H1 (cell line): ENCODE measurements around the gene IL19. TPM values are rescaled to one million over a fixed set of nuclear protein-coding genes. Genes with fewer than 3 reads are reported as not detected.

Experiments
- ATF2 ChIP-seq: IDR thresholded peaks from 2 replicates; pipeline ENCODE4 v1.6.1; 2012; ENCODE audit warnings: low read length, inconsistent platforms
- CHD2 ChIP-seq: IDR thresholded peaks from 2 replicates; pipeline ENCODE4 v1.6.1; 2012; ENCODE audit warnings: low read length, improper control_type of control experiment
- CTCF ChIP-seq, 3 experiments: IDR thresholded peaks; 1 replicate in 2 of 3; 2 replicates in 1 of 3; pipeline versions ENCODE4 v1.5.1 to v1.6.1; 2011; ENCODE audit warnings: low read length in 3 of 3, mild to moderate bottlenecking in 3 of 3, inconsistent platforms in 2 of 3, low read depth in 1 of 3, moderate library complexity in 1 of 3; ENCODE audit not compliant: insufficient read depth in 1 of 3; ENCODE audit errors: control extremely low read depth in 1 of 3
- EZH2 ChIP-seq: fragments of 200-600 bp; sonication (generic); IDR thresholded peaks from 2 replicates; pipeline ENCODE4 v1.7.1; 2012; ENCODE audit warnings: low read depth, mild to moderate bottlenecking, moderate library complexity, low read length, inconsistent platforms; ENCODE audit not compliant: severe bottlenecking
- GABPA ChIP-seq: IDR thresholded peaks from 2 replicates; pipeline ENCODE4 v1.6.1; 2011; ENCODE audit warnings: mild to moderate bottlenecking, low read length, moderate library complexity, borderline replicate concordance; ENCODE audit not compliant: insufficient read depth
- HDAC2 ChIP-seq, 2 experiments: fragments of 300-600 bp in 1 of 2; sonication (generic) in 1 of 2; IDR thresholded peaks; 2 replicates each; pipeline ENCODE4 v1.6.1; 2011 to 2012; ENCODE audit warnings: low read depth in 2 of 2, low read length in 2 of 2, mild to moderate bottlenecking in 2 of 2, moderate library complexity in 2 of 2, borderline replicate concordance in 1 of 2, inconsistent platforms in 1 of 2
- HDAC6 ChIP-seq: IDR thresholded peaks from one replicate; pipeline ENCODE4 v1.7.1; 2012; ENCODE audit warnings: low read depth, mild to moderate bottlenecking, inconsistent platforms, low read length, moderate library complexity
- KDM1A ChIP-seq: fragments of 200-600, 300-600 bp; sonication (generic); IDR thresholded peaks from 2 replicates; pipeline ENCODE4 v1.7.1; 2016; ENCODE audit warnings: mild to moderate bottlenecking, low read length, borderline replicate concordance
- KDM5A ChIP-seq: fragments of 200-600 bp; IDR thresholded peaks from 2 replicates; pipeline ENCODE4 v1.7.1; 2012; ENCODE audit warnings: mild to moderate bottlenecking, low read length, inconsistent platforms, mixed read lengths
- PHF8 ChIP-seq: fragments of 200-600 bp; sonication (generic); conservative IDR thresholded peaks from 2 replicates; pipeline ENCODE4 v1.7.1; 2012; ENCODE audit warnings: low read depth, mild to moderate bottlenecking, inconsistent platforms, low read length, moderate library complexity
- POU5F1 ChIP-seq: IDR thresholded peaks from 2 replicates; pipeline ENCODE4 v1.6.1; 2011; ENCODE audit warnings: low read depth, mild to moderate bottlenecking, low read length, moderate library complexity
- RFX5 ChIP-seq: IDR thresholded peaks from 2 replicates; pipeline ENCODE4 v1.6.1; 2011; ENCODE audit warnings: low read depth, low read length, improper control_type of control experiment, borderline replicate concordance
- RXRA ChIP-seq: IDR thresholded peaks from 2 replicates; pipeline ENCODE4 v1.6.1; 2011; ENCODE audit warnings: low read depth, mild to moderate bottlenecking, low read length, moderate library complexity; ENCODE audit not compliant: insufficient read depth
- SRF ChIP-seq: IDR thresholded peaks from 2 replicates; pipeline ENCODE4 v1.6.1; 2011; ENCODE audit warnings: mild to moderate bottlenecking, low read depth, low read length, moderate library complexity
- TAF7 ChIP-seq: optimal IDR thresholded peaks from 2 replicates; pipeline ENCODE3; 2011; ENCODE audit warnings: low read depth, mild to moderate bottlenecking, inconsistent platforms, low read length, moderate library complexity, borderline replicate concordance
- TEAD4 ChIP-seq: IDR thresholded peaks from 2 replicates; pipeline ENCODE4 v1.6.1; 2012; ENCODE audit warnings: low read depth, low read length, inconsistent platforms, mixed read lengths
- USF2 ChIP-seq: IDR thresholded peaks from 2 replicates; pipeline ENCODE4 v1.6.1; 2011; ENCODE audit warnings: low read length, improper control_type of control experiment
- YY1 ChIP-seq: IDR thresholded peaks from 2 replicates; pipeline ENCODE4 v1.6.1; 2011; ENCODE audit warnings: low read depth, mild to moderate bottlenecking, low read length
- polyA plus RNA-seq, 7 experiments: library from polyadenylated mRNA; depleted of rRNA in 3 of 7; stranded (reverse) in 5 of 7; unstranded in 2 of 7; fragments of >200 nt in 5 of 7; fragments of 200-250 nt in 2 of 7; gene quantifications; 1 replicate in 5 of 7; 2 replicates in 1 of 7; 4 replicates in 1 of 7; pipeline versions ENCODE4 v1.2.1 to v1.2.3, GENCODE V29; 2011 to 2013; ENCODE audit warnings: missing spikeins in 2 of 7, mixed read lengths in 2 of 7
- total RNA-seq: library from RNA; stranded (reverse); fragmentation: NEBNext Ultra II Directional; extraction: Animal tissue kit (Norgen Biotek cat#: 25700); gene quantifications from 2 replicates; pipeline ENCODE4 v1.2.1, GENCODE V29; 2021

IL19 gene
- total and polyA plus RNA-seq, 2 of the 8 experiments (the other 6 are each of a cell fraction or from before 2014, with no cell fraction given) = not detected

GRCh38 chr1:206864939-206865671 is 94.5 kb downstream of the IL19 start, which contains the start of gene IL20 (continued):
- TF ChIP-seq CTCF (IDR thresholded peaks at IDR 0.05; ENCODE audit: control extremely low read depth in 1 of 3, insufficient read depth in 1 of 3, low read depth in 1 of 3, low read length in 3 of 3) (peak; percentile 93 to 99 (median 97)), TEAD4 (no peak), KDM1A (no peak), YY1 (peak; percentile 39; the same call in 1 of the 2 replicates), USF2 (no peak), ATF2 (no peak), KDM5A (no peak), CHD2 (no peak), GABPA (peak; percentile 32; the same call in 1 of the 2 replicates), RXRA (no peak), HDAC6 (no peak), SRF (no peak), HDAC2 (IDR thresholded peaks at IDR 0.05; ENCODE audit: borderline replicate concordance in 1 of 2, low read depth in 2 of 2, low read length in 2 of 2) (peak in 1 of 2 experiments; percentile 84; a peak in 2 of 4 replicates), RFX5 (no peak), EZH2 (no peak), POU5F1 (no peak), TAF7 (no peak), PHF8 (no peak)
